Posterior cingulate gyrus (tissue), 11 donors: ENCODE measurements around the gene CMYA5.
"Not testable (repeated sequence)": the region's sequence is repeated elsewhere in the genome, so short reads cannot be mapped to it uniquely, and the experiment has no call there.

Source experiments
- DNase-seq, 10 donors: peaks; one replicate each; pipeline versions ENCODE4 v3.0.0 to v3.0.0-alpha.2; 2020 to 2021; ENCODE audit warnings: mixed read lengths in 3 of 10
- intact Hi-C: fragments of 100-400 bp; cut with DNase I; formaldehyde crosslinking; loops from one replicate; pipeline ENCODE4 v1.15.1; 2023

CMYA5 gene

DNA sequence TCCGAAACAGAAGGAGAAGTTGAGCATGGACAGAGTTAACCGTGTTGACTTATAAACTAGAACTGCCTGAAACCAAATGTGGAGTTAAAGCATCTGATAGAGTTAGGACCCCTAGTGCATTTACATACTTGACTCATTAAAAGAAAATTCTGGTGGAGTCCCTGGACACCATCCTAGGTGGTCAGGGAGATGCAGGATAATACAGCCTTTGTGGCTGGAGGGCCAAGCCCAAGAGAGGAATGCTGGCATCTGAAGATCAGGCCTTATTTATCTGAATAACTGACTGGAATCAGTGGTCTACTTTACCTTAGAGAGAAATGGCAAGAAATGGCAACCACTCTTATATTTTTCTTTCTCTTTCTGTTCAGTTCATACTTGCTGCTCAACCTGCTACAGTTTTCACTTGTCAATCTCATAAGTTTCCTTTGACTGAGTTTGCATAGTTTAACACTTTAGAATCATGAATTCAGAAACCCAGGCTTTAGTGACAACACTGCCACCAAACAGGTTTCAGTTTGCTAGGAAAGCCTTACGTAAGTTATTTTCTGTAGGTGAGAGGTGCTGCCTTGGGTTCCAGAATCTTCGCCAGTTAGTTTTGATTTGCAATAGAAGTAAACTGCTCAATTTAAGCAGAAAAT lies 10.2 kb downstream of the CMYA5 start:
- DNase-seq: no peak
- intact Hi-C loops: no loop called here

DNA sequence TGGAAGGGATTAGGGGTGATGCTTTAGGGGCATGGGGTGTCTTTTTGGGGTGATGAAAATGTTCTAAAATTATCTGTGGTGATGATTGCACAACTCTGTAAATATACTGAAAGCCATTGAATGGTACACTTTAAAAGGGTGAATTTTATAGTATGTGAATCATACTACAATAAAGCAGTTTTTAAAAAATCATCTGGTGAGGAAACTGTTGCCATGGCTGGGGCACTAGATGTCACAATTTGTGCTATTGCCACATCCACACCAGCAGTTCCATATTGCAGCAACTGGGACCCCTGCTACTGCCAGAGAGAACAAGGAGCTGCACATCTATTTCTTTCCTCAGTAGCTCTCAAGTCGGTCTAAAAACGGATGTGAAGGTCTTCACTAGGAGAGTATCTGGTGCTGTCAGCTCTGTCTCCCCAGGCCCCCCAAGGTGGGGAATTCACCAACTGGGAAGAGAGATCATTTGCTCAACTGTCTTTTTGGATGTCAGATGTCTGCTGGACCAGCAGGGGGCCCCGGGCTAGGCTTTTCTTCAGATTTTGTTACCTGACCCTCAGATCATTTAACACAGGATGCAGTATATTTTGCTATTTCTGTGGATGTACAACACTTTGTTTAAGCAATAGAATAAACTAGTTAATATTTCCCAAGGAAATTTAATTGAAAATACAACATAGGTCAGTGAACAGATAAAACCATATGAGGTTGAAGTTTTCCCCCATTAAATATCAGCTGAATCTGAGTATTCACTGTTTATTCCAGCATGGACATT lies 13.2 kb downstream of the CMYA5 start:
- DNase-seq: peak in 1 of 10 donors; percentile 84
- intact Hi-C loops: no loop called here

- DNase-seq: no peak
- intact Hi-C loops: no loop called here
Observed at GRCh38 chr5:79703381-79703645, 13.7 kb downstream of the CMYA5 start.

DNA sequence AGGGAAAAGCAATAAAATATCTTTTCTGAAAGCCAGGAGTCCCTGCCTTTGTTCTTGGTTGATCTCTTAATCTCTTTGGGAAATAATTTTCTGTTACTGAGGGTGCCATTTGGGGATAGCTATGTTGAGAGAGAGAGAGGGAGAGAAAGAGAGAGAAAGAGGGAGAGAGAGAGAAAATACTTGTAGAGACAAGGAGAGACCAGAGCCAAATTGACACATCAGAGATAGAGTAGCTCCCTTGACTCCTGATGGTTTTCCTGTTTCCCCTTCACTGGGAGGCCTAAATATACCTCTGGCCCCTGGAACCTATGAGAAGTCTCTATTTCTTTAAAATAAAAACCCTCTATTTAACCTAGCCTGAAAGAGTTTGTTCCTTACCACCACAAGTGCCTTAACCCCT lies 14.9 kb downstream of the CMYA5 start:
- DNase-seq: no peak
- intact Hi-C loops: no loop called here

- intact Hi-C loops: no loop called here
- no peak for DNase-seq
Observed at GRCh38 chr5:79705632-79706031, 16.0 kb downstream of the CMYA5 start.

DNA sequence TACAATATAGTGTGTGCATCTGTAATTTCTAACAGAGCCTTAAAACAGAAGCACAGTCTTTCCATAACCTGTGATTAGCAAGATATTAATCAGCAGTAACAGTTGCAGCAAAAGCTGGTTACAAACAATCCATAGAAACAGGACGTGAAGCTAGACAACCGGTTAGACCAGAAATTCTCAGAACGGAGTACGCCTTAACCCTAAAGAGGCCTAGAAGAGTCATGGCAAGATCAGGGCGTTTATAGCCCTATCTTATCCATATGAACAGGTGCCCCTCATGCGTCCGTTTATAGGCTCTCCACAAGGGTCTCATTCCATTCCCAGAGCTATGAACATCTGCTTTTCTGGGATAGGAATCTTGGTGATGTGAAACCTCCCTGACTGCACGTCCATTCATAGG lies 16.7 kb downstream of the CMYA5 start:
- DNase-seq, intact Hi-C loops: not testable (repeated sequence)

- intact Hi-C loops: no loop called here
- no peak for DNase-seq
Observed at GRCh38 chr5:79707535-79707934, 17.9 kb downstream of the CMYA5 start.

DNA sequence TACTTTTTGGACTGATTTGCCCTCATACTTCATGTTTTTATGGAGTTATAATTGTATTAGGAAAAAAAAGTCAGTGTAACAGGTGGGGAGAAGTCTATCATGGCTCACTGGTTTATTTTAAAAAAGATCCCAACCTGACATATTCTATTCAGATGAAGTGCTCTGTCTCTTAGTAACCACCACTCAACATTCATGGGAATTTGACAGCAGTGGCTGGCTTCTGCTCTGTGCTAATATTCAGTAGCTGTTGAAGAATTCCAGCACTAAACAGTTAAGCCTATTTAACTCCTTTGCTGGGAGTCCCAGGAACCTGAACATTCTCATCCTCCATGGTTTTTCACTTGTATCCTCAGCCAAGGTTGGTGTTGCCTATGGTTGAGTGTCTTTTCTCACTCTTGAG lies 23.1 kb downstream of the CMYA5 start:
- intact Hi-C loops: no loop called here

DNA sequence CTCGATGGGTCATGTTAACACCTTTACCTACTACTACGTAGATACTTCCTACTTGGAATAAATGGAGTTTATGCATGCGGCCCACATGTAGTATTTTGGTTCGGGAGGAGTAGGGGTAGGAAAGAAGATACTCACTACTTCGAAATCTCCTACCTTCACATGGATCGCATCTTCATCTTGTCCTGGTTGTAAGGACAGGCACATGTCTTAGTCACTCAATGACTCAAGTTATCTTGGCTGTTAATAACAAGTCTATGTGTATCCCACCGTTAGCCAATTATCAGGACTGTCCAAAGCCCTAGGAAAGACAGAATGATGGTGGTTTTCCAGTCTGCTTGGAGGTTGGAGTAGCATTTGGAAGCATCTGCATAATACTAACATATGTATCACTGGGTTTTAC lies 24.1 kb downstream of the CMYA5 start:
- intact Hi-C loops: no loop called here
- DNase-seq: no peak

More for the DNA sequence above, 23.1 kb downstream of the CMYA5 start:
- DNase-seq: no peak

DNA sequence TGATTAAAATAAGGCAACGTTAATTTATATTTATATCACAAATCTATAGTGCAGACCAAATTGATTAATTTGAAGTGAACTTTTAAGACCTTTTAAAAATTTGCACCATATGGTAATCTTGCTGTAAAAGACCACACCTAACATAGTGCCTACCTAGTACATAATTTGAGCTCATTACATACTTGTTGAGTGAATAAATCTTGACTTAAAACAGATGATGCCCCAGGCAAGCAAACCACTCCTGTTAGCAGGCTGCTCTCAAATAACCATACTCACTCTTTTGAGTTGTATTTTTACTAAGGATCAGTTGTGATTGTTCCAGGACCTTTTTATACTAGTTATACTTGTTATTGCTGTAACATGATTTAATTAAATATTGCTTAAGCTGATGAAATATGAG lies 27.2 kb downstream of the CMYA5 start:
- intact Hi-C loops: no loop called here
- no peak for DNase-seq

DNA sequence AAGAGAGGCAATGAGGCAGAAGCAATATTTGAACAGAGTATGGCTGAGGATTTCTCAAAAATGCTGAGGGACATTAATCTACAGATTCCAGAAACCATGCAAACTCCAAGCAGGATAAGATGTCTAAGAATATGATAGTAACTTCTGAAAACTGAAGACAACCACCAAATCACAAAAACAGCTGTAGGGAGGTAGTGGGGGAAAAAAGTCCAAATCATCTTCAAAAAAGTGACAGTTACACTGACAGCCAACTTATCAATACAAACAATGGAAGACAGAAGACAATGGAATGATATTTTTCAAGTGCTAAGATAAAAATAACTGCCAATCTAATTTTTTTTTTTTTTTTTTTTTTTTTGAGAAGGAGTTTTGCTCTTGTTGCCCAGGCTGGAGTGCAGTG lies 30.5 kb downstream of the CMYA5 start:
- intact Hi-C loops: no loop called here
- DNase-seq: no peak

GRCh38 chr5:79727451-79728355 lies 38.1 kb downstream of the CMYA5 start:
- intact Hi-C loops: no loop called here
- DNase-seq: no peak

DNA sequence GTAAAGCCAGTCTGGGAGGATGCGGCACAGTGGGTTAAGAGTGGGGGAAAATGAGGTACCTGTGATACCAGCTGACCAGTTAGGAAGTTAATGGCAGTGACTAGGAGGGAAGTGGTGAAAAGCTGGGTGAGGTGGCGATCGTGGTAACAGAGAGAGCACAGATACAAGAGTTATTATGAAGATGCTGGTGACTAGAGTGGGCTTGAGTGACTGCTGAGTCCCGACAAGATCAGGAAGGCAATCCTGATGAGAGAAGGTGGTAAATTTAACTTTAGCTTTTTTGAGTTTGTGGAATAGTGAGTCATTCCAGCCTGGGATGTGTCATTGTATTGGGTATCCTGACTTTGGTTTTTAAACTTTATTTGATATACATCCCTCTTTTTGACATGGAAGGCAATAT lies 38.8 kb downstream of the CMYA5 start:
- intact Hi-C loops: no loop called here
- DNase-seq: no peak

DNA sequence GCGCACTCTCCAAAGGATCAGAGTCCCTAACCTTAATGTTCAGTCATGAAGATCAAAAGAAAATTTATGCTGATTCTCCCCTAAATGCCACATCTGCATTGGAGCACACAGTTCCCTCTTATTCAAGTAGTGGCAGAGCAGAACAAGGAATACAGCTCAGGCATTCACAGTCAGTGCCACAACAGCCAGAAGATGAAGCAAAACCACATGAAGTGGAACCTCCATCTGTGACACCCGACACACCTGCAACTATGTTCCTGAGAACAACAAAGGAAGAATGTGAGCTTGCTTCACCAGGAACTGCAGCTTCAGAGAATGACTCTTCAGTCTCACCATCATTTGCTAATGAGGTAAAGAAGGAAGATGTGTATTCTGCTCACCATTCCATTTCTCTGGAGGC lies 40.0 kb downstream of the CMYA5 start:
- intact Hi-C loops: no loop called here
- DNase-seq: no peak

- intact Hi-C loops: no loop called here
- DNase-seq: no peak
Observed at GRCh38 chr5:79730564-79730963, 40.9 kb downstream of the CMYA5 start.

DNA sequence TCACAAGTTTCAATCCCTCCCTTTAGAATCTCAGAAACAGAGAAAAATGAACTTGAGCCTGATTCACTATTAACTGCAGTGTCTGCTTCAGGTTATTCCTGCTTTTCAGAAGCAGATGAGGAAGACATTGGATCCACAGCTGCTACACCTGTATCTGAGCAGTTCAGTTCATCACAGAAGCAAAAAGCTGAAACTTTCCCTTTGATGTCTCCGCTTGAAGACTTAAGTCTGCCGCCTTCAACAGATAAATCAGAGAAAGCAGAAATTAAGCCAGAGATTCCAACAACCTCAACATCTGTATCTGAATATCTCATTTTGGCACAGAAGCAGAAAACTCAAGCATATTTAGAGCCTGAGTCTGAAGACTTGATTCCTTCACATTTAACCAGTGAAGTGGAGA lies 42.1 kb downstream of the CMYA5 start:
- DNase-seq: no peak
- intact Hi-C loops: no loop called here

- DNase-seq: no peak
- intact Hi-C loops: no loop called here
Observed at GRCh38 chr5:79736528-79737514, 47.2 kb downstream of the CMYA5 start.

DNA sequence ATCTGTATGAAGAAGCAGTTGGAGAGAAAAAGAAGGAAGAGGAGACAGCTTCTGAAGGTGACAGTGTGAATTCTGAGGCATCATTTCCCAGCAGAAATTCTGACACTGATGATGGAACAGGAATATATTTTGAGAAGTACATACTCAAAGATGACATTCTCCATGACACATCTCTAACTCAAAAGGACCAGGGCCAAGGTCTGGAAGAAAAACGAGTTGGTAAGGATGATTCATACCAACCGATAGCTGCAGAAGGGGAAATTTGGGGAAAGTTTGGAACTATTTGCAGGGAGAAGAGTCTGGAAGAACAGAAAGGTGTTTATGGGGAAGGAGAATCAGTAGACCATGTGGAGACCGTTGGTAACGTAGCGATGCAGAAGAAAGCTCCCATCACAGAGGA lies 48.7 kb downstream of the CMYA5 start:
- DNase-seq: no peak
- intact Hi-C loops: no loop called here

- intact Hi-C loops: no loop called here
- DNase-seq: no peak
Observed at GRCh38 chr5:79742549-79743136, 53.0 kb downstream of the CMYA5 start.
